Osteoblast (primary cell): ENCODE data around the gene AGBL1. TPM values are rescaled to one million over a fixed set of nuclear protein-coding genes. Genes with fewer than 3 reads are reported as not detected.

Source experiments
- DNase-seq: peaks from one replicate; pipeline ENCODE4 v3.0.0; 2011; ENCODE audit warnings: low spot score, mixed read lengths; ENCODE audit not compliant: insufficient read length; ENCODE audit errors: missing footprints
- H2AFZ ChIP-seq: 2 replicates; pipeline ENCODE4 v1.6.0; 2011; ENCODE audit warnings: mild to moderate bottlenecking, low read length
- H3K27ac ChIP-seq: 2 replicates; pipeline ENCODE4 v1.5.1; 2011; ENCODE audit warnings: mild to moderate bottlenecking, low read depth, low read length, moderate library complexity
- H3K27me3 ChIP-seq: 2 replicates; pipeline ENCODE4 v1.6.0; 2012; ENCODE audit warnings: mild to moderate bottlenecking, control low read depth, inconsistent platforms, low read length, moderate library complexity; ENCODE audit not compliant: insufficient read depth
- H3K36me3 ChIP-seq: 2 replicates; pipeline ENCODE4 v1.5.1; 2011; ENCODE audit warnings: mild to moderate bottlenecking, low read length, control low read depth, moderate library complexity; ENCODE audit not compliant: insufficient read depth
- H3K4me1 ChIP-seq: 2 replicates; pipeline ENCODE4 v1.5.1; 2011; ENCODE audit warnings: mild to moderate bottlenecking, low read length, control low read depth, moderate library complexity; ENCODE audit not compliant: insufficient read depth
- H3K4me2 ChIP-seq: 2 replicates; pipeline ENCODE4 v1.6.0; 2011; ENCODE audit warnings: mild to moderate bottlenecking, low read length; ENCODE audit not compliant: insufficient read depth
- H3K4me3 ChIP-seq: fragments of 200-600 bp; sonication (generic); 3 replicates; pipeline ENCODE4 v1.5.1; 2012; ENCODE audit warnings: mild to moderate bottlenecking, low read length, inconsistent platforms; ENCODE audit not compliant: insufficient read depth
- H3K79me2 ChIP-seq: 2 replicates; pipeline ENCODE4 v1.6.0; 2012; ENCODE audit warnings: mild to moderate bottlenecking, low read length, control low read depth, inconsistent platforms; ENCODE audit not compliant: insufficient read depth
- H3K9me3 ChIP-seq: 2 replicates; pipeline ENCODE4 v1.5.1; 2011; ENCODE audit warnings: low read depth, low read length, control low read depth
- H4K20me1 ChIP-seq: 2 replicates; pipeline ENCODE4 v1.6.0; 2012; ENCODE audit warnings: mild to moderate bottlenecking, low read length, control low read depth; ENCODE audit not compliant: insufficient read depth
- CTCF ChIP-seq: IDR thresholded peaks from 2 replicates; pipeline ENCODE4 v1.5.1; 2011; ENCODE audit warnings: mild to moderate bottlenecking, low read depth, low read length, moderate library complexity; ENCODE audit errors: extremely low read depth
- total RNA-seq: library from RNA; depleted of rRNA; stranded (reverse); fragments of >200 nt; gene quantifications from 2 replicates; pipeline ENCODE4 v1.2.3, GENCODE V29; 2012

AGBL1 gene
- total RNA-seq, 1 donor, result not detected

GRCh38 chr15:86505951-86506350 lies 426.3 kb downstream of the AGBL1 start:
- Histone ChIP-seq H3K27me3 (no peaks in the 10 kb centered on the region), H3K4me2 (no peak overlapping the region), H3K79me2 (no peaks in the 10 kb centered on the region), H3K4me3 (no peak overlapping the region), H3K4me1 (no peaks in the 10 kb centered on the region), H4K20me1 (no peaks in the 10 kb centered on the region), H3K36me3 (no peaks in the 10 kb centered on the region), H3K27ac (no peak overlapping the region), H3K9me3 (no peaks in the 10 kb centered on the region), H2AFZ (no peak overlapping the region)
- no peak for TF ChIP-seq CTCF
- no peak for DNase-seq

- no peaks in the 10 kb centered on the region for H3K27me3 ChIP-seq
- no peak for DNase-seq
- H3K4me2 ChIP-seq, result no peak overlapping the region
- H3K4me3 ChIP-seq, result no peak overlapping the region
- no peaks in the 10 kb centered on the region for H3K4me1 ChIP-seq
- no peaks in the 10 kb centered on the region for H3K36me3 ChIP-seq
- no peak overlapping the region for H3K27ac ChIP-seq
- TF ChIP-seq CTCF, result no peak
- no peaks in the 10 kb centered on the region for H4K20me1 ChIP-seq
- no peaks in the 10 kb centered on the region for H3K79me2 ChIP-seq
- no peak overlapping the region for H2AFZ ChIP-seq
- no peaks in the 10 kb centered on the region for H3K9me3 ChIP-seq
These were observed 426.7 kb downstream of the AGBL1 start for GRCh38 chr15:86506401-86506800.

- H3K27ac ChIP-seq, result no peak overlapping the region
- no peaks in the 10 kb centered on the region for H3K36me3 ChIP-seq
- H3K79me2 ChIP-seq, result no peaks in the 10 kb centered on the region
- no peak overlapping the region for H2AFZ ChIP-seq
- H3K4me3 ChIP-seq, result no peak overlapping the region
- H3K4me2 ChIP-seq, result no peak overlapping the region
- DNase-seq, result no peak
- H3K4me1 ChIP-seq, result no peaks in the 10 kb centered on the region
- H3K9me3 ChIP-seq, result no peaks in the 10 kb centered on the region
- TF ChIP-seq CTCF, result no peak
- no peaks in the 10 kb centered on the region for H3K27me3 ChIP-seq
- H4K20me1 ChIP-seq, result no peaks in the 10 kb centered on the region
These were observed 436.0 kb downstream of the AGBL1 start for GRCh38 chr15:86515625-86516024.

- Histone ChIP-seq H3K4me2 (no peak overlapping the region), H3K36me3 (no peaks in the 10 kb centered on the region), H3K27me3 (no peaks in the 10 kb centered on the region), H3K4me3 (no peak overlapping the region), H3K4me1 (no peaks in the 10 kb centered on the region), H3K27ac (no peak overlapping the region), H3K79me2 (no peaks in the 10 kb centered on the region), H3K9me3 (no peaks in the 10 kb centered on the region), H4K20me1 (no peaks in the 10 kb centered on the region), H2AFZ (no peak overlapping the region)
- no peak for DNase-seq
- no peak for TF ChIP-seq CTCF
These were observed 443.1 kb downstream of the AGBL1 start for GRCh38 chr15:86522721-86523120.
